Measurements from ENCODE around the gene E2F1. TPM values are rescaled to one million over a fixed set of nuclear protein-coding genes. Genes with fewer than 3 reads are reported as not detected.

E2F1 gene
- total and polyA plus RNA-seq, 2 donors (not counting 1 experiment from before 2014, with no cell fraction given) = 2.4 to 2.7 TPM

- H3K4me1 ChIP-seq (ENCODE audit: control insufficient read depth in 2 of 2, insufficient read depth in 2 of 2, low read length in 2 of 2) = no peaks in the 10 kb centered on the region
- H3K4me3 Mint-ChIP-seq = no peak overlapping the region
- TF ChIP-seq EZH2 (IDR thresholded peaks at IDR 0.05; ENCODE audit: borderline replicate concordance, insufficient read depth, low read depth, low read length, poor library complexity, severe bottlenecking) (no peak), CTCF (IDR thresholded peaks at IDR 0.05) (no peak)
- ATAC-seq (ENCODE audit: low read depth) = no peak
- WGBS (ENCODE audit: insufficient coverage) = 100% methylated on average over 4 of the region's 4 CpGs
- no peaks in the 10 kb centered on the region for H3K27me3 Mint-ChIP-seq
- no peak overlapping the region for H3K27ac ChIP-seq (ENCODE audit: low read length in 2 of 2)
- no peaks in the 10 kb centered on the region for H3K9me3 ChIP-seq (ENCODE audit: control extremely low read depth in 1 of 3, control insufficient read depth in 2 of 3, insufficient read depth in 1 of 3, low read length in 2 of 3)
- POLR2A ChIA-PET = no interaction called here
- no peaks in the 10 kb centered on the region for H3K27me3 ChIP-seq (replicated peaks in 1 of 4; ENCODE audit: control extremely low read depth in 1 of 4, control insufficient read depth in 3 of 4, insufficient read depth in 4 of 4, low read length in 3 of 4)
- no peaks in the 10 kb centered on the region for H3K9me3 Mint-ChIP-seq (ENCODE audit: insufficient read depth)
- no peaks in the 10 kb centered on the region for H4K20me1 ChIP-seq (ENCODE audit: control insufficient read depth, insufficient read depth, low read length, poor library complexity, severe bottlenecking)
- no peak for DNase-seq
- H3K9ac ChIP-seq (ENCODE audit: low read length) = no peak overlapping the region
- H3K27ac Mint-ChIP-seq = no peak overlapping the region
- H3K4me2 ChIP-seq (replicated peaks; ENCODE audit: low read depth, low read length, poor library complexity, severe bottlenecking) = no peak overlapping the region
- H3K79me2 ChIP-seq (ENCODE audit: control insufficient read depth, insufficient read depth, low read length) = no peaks in the 10 kb centered on the region
- no peak overlapping the region for H3K4me3 ChIP-seq (ENCODE audit: control extremely low read depth in 1 of 5, extremely low read depth in 1 of 5, insufficient read depth in 1 of 5, low read depth in 2 of 5, low read length in 4 of 5)
- H3K36me3 ChIP-seq (replicated peaks in 1 of 2; ENCODE audit: control extremely low read depth in 1 of 2, control insufficient read depth in 1 of 2, extremely low read depth in 1 of 2, insufficient read depth in 2 of 2, low read length in 1 of 2) = peaks cover 0 to 33% of the 10 kb centered on the region in 2 experiments
- CTCF ChIA-PET = no interaction called here
- intact Hi-C loops (cut with micrococcal nuclease) = no loop called here
- H2AFZ ChIP-seq (ENCODE audit: insufficient read depth, low read depth, low read length, poor library complexity, severe bottlenecking) = no peak overlapping the region
- no peaks in the 10 kb centered on the region for H3K4me1 Mint-ChIP-seq
These were observed 55.7 kb downstream of the E2F1 start for GRCh38 chr20:33630507-33630906.

- H3K9me3 Mint-ChIP-seq (ENCODE audit: insufficient read depth) = no peaks in the 10 kb centered on the region
- H3K4me1 ChIP-seq (ENCODE audit: control insufficient read depth in 2 of 2, insufficient read depth in 2 of 2, low read length in 2 of 2) = no peaks in the 10 kb centered on the region
- H3K4me1 Mint-ChIP-seq = no peaks in the 10 kb centered on the region
- no peak overlapping the region for H2AFZ ChIP-seq (ENCODE audit: insufficient read depth, low read depth, low read length, poor library complexity, severe bottlenecking)
- H3K4me3 Mint-ChIP-seq = no peak overlapping the region
- H3K4me3 ChIP-seq (ENCODE audit: control extremely low read depth in 1 of 5, extremely low read depth in 1 of 5, insufficient read depth in 1 of 5, low read depth in 2 of 5, low read length in 4 of 5) = no peak overlapping the region
- 100% methylated on average over 1 of the region's 5 CpGs for WGBS (ENCODE audit: insufficient coverage)
- H3K27ac ChIP-seq (ENCODE audit: low read length in 2 of 2) = no peak overlapping the region
- no peak for ATAC-seq (ENCODE audit: low read depth)
- no peak overlapping the region for H3K4me2 ChIP-seq (replicated peaks; ENCODE audit: low read depth, low read length, poor library complexity, severe bottlenecking)
- no peaks in the 10 kb centered on the region for H4K20me1 ChIP-seq (ENCODE audit: control insufficient read depth, insufficient read depth, low read length, poor library complexity, severe bottlenecking)
- intact Hi-C loops (cut with micrococcal nuclease) = no loop called here
- H3K36me3 ChIP-seq (replicated peaks in 1 of 2; ENCODE audit: control extremely low read depth in 1 of 2, control insufficient read depth in 1 of 2, extremely low read depth in 1 of 2, insufficient read depth in 2 of 2, low read length in 1 of 2) = peaks cover 0 to 34% of the 10 kb centered on the region in 2 experiments
- H3K27me3 ChIP-seq (replicated peaks in 1 of 4; ENCODE audit: control extremely low read depth in 1 of 4, control insufficient read depth in 3 of 4, insufficient read depth in 4 of 4, low read length in 3 of 4) = no peaks in the 10 kb centered on the region
- TF ChIP-seq EZH2 (IDR thresholded peaks at IDR 0.05; ENCODE audit: borderline replicate concordance, insufficient read depth, low read depth, low read length, poor library complexity, severe bottlenecking) (no peak), CTCF (IDR thresholded peaks at IDR 0.05) (no peak)
- H3K27ac Mint-ChIP-seq = no peak overlapping the region
- no peak overlapping the region for H3K9ac ChIP-seq (ENCODE audit: low read length)
- DNase-seq = no peak
- no peaks in the 10 kb centered on the region for H3K9me3 ChIP-seq (ENCODE audit: control extremely low read depth in 1 of 3, control insufficient read depth in 2 of 3, insufficient read depth in 1 of 3, low read length in 2 of 3)
- no peaks in the 10 kb centered on the region for H3K27me3 Mint-ChIP-seq
- H3K79me2 ChIP-seq (ENCODE audit: control insufficient read depth, insufficient read depth, low read length) = no peaks in the 10 kb centered on the region
- ChIA-PET POLR2A (no interaction called here), CTCF (no interaction called here)
These were observed 56.2 kb downstream of the E2F1 start for GRCh38 chr20:33629979-33630378.

All from B cell (primary cell).